Measurements from ENCODE around the gene CELF4.

DNA sequence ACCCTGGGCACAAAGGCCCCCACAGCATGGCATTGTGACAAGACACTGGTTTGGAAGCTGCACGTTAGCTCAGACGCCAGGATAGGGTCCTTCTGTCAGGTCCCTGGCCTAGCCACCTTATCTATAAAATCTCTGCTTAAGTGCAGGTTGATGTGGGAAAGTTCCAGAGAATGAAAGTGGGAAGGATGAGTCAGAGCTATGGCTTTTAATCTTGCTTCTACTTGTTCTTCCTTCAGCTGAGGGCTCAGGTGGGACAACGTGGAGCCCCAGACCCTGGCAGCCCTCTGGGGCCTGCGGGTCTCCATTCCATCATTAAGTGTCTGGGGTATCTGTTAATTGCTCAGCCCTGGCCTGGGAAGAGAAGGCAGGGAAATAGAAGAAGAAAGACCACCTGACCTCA is 64.5 kb downstream of the CELF4 start:
- TF ChIP-seq, protein P1, sequence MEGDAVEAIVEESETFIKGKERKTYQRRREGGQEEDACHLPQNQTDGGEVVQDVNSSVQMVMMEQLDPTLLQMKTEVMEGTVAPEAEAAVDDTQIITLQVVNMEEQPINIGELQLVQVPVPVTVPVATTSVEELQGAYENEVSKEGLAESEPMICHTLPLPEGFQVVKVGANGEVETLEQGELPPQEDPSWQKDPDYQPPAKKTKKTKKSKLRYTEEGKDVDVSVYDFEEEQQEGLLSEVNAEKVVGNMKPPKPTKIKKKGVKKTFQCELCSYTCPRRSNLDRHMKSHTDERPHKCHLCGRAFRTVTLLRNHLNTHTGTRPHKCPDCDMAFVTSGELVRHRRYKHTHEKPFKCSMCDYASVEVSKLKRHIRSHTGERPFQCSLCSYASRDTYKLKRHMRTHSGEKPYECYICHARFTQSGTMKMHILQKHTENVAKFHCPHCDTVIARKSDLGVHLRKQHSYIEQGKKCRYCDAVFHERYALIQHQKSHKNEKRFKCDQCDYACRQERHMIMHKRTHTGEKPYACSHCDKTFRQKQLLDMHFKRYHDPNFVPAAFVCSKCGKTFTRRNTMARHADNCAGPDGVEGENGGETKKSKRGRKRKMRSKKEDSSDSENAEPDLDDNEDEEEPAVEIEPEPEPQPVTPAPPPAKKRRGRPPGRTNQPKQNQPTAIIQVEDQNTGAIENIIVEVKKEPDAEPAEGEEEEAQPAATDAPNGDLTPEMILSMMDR (IDR thresholded peaks at IDR 0.05): no peak
- TF ChIP-seq POLR2A (IDR thresholded peaks at IDR 0.05): no peak
